Gastrocnemius medialis (tissue), 4 donors: Measurements from ENCODE around the gene RBM6. TPM values are rescaled to one million over a fixed set of nuclear protein-coding genes. Genes with fewer than 3 reads are reported as not detected.

Source experiments
- ATAC-seq, 2 donors: fragments of 150-250 bp; one replicate each; pipeline ENCODE4 v1.9.1; 2016
- DNase-seq, 2 donors: peaks; one replicate each; pipeline ENCODE4 v3.0.0-alpha.2; 2019
- H3K27ac ChIP-seq, 4 donors: fragments of 200-600 bp; sonication (generic); 1 replicate in 1 of 4; 2 replicates in 3 of 4; pipeline ENCODE4 v1.5.1; 2016 to 2018; ENCODE audit warnings: mild to moderate bottlenecking in 2 of 4, moderate library complexity in 1 of 4
- H3K27me3 ChIP-seq, 3 donors: fragments of 200-600 bp; sonication (generic) in 2 of 3; 1 replicate in 1 of 3; 2 replicates in 2 of 3; pipeline versions ENCODE4 v1.5.1 to v1.6.0; 2016 to 2019; ENCODE audit warnings: mild to moderate bottlenecking in 1 of 3, moderate library complexity in 1 of 3
- H3K36me3 ChIP-seq, 2 donors: fragments of 200-600 bp; sonication (generic) in 1 of 2; one replicate each; pipeline ENCODE4 v1.5.1; 2017 to 2018
- H3K4me1 ChIP-seq, 2 donors: fragments of 200-600 bp; sonication (generic) in 1 of 2; one replicate each; pipeline ENCODE4 v1.5.1; 2016 to 2017; ENCODE audit warnings: mild to moderate bottlenecking in 2 of 2
- H3K4me3 ChIP-seq, 4 donors: fragments of 200-600 bp; sonication (generic) in 3 of 4; 1 replicate in 1 of 4; 2 replicates in 3 of 4; pipeline ENCODE4 v1.5.1; 2016 to 2019; ENCODE audit warnings: mild to moderate bottlenecking in 2 of 4
- H3K9me3 ChIP-seq, 3 donors: fragments of 200-600 bp; sonication (generic) in 2 of 3; 1 replicate in 1 of 3; 2 replicates in 2 of 3; pipeline ENCODE4 v1.5.1; 2016 to 2019
- CTCF ChIP-seq, 5 experiments: fragments of 450-650 bp in 3 of 5; fragments of 200-600 bp in 2 of 5; sonication (generic) in 2 of 5; IDR thresholded peaks in 4 of 5; conservative IDR thresholded peaks in 1 of 5; 1 replicate in 4 of 5; 2 replicates in 1 of 5; pipeline ENCODE4 v1.5.1; 2016 to 2019; ENCODE audit warnings: antibody characterized with exemption in 5 of 5, mild to moderate bottlenecking in 3 of 5, moderate library complexity in 3 of 5
- POLR2A ChIP-seq, 2 donors: fragments of 450-650 bp; IDR thresholded peaks; one replicate each; pipeline ENCODE4 v1.6.1; 2017; ENCODE audit warnings: antibody characterized with exemption in 2 of 2, mild to moderate bottlenecking in 2 of 2, moderate library complexity in 2 of 2
- in situ Hi-C, 4 donors: fragments of 200-750 bp; cut with MboI; loops; one replicate each; pipeline versions ENCODE4 v1.15.0 to v1.8.0; 2017; ENCODE audit warnings: low sequenced_read_pairs in 4 of 4
- intact Hi-C: fragments of 100-400 bp; cut with DNase I; formaldehyde crosslinking; loops from one replicate; pipeline ENCODE4 v1.15.1; 2023; ENCODE audit warnings: low total_unique reads
- total RNA-seq, 4 donors: library from RNA; depleted of rRNA; stranded (reverse); fragments of >200 nt; gene quantifications; one replicate each; pipeline versions ENCODE4 v1.1.0 to v1.2.3, GENCODE V29; 2016

Gene RBM6
- total RNA-seq, 4 donors from 2014 or later = 27.2 to 55.6 (median 30.6) TPM

DNA sequence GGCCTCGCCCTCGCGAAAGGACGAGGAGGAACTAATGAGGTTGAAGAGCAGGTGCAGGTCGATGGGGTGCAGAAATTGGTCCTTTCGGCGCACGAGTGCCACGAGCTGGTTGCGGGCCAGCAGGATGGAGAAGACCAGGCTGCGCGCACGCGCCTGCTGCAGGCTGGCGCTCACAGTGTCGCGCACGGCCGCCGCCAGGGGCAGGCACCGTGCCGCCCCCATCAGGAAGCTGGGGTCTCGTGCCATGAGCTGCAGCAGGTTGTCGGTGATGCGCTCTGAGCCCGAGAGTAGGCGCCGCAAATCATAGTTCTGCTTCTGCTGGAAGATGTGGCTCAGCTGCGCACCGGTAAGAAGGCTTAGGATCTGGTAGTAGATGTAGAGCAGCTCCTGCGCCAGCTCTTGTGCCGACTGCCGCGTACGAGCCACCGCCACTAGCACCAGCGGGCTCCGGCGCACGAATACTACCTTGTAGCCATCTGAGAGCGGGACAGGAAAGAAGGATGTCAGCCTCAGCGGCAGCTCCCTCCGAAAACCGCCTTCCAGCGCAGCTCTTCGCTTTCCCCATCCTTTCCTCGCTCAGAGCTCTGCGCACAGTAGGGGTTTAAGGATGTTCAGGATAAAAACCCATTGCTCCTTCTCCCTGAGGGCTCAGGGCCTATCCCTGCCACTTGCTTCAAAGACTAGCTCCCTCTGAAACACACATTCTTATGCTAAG, 29.4 kb upstream of the RBM6 start:
- no peak overlapping the region for H3K4me3 ChIP-seq
- DNase-seq (no peak), ATAC-seq (no peak)
- TF ChIP-seq POLR2A (IDR thresholded peaks at IDR 0.05) = no peak
- no peak for TF ChIP-seq CTCF (IDR thresholded peaks at IDR 0.05 in 4 of 5, conservative IDR thresholded peaks at IDR 0.05 in 1 of 5)
- intact Hi-C loops = no loop called here
- no peaks in the 10 kb centered on the region for H3K27me3 ChIP-seq
- no peaks in the 10 kb centered on the region for H3K9me3 ChIP-seq
- peaks cover 0 to 37% of the 10 kb centered on the region in 2 donors for H3K36me3 ChIP-seq
- in situ Hi-C loops = no loop called here
- peaks cover 0 to 9% of the 10 kb centered on the region in 2 donors for H3K4me1 ChIP-seq
- no peak overlapping the region for H3K27ac ChIP-seq

DNA sequence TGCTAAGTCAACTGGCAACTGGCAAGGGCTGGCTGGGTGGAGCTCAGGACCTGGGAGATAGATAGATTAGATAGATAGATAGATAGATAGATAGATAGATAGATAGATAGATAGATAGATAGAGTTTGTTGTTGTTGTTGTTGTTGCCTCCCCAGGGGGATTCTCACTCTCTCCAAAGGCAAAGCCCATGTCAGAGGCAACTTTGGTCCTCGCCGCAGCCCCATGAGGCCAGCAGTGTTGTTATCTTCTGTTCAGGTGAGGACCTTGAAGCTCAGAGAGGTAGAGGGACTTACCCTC, 28.9 kb upstream of the RBM6 start:
- no peak overlapping the region for H3K4me3 ChIP-seq
- peaks cover 0 to 37% of the 10 kb centered on the region in 2 donors for H3K36me3 ChIP-seq
- H3K27me3 ChIP-seq = no peaks in the 10 kb centered on the region
- intact Hi-C loops = no loop called here
- no peaks in the 10 kb centered on the region for H3K9me3 ChIP-seq
- peaks cover 0 to 6% of the 10 kb centered on the region in 2 donors for H3K4me1 ChIP-seq
- DNase-seq (no peak), ATAC-seq (no peak)
- in situ Hi-C loops = no loop called here
- no peak for TF ChIP-seq POLR2A (IDR thresholded peaks at IDR 0.05)
- TF ChIP-seq CTCF (IDR thresholded peaks at IDR 0.05 in 4 of 5, conservative IDR thresholded peaks at IDR 0.05 in 1 of 5) = no peak
- H3K27ac ChIP-seq = no peak overlapping the region

GRCh38 chr3:49911611-49912010, 28.3 kb upstream of the RBM6 start:
- no peak overlapping the region for H3K4me3 ChIP-seq
- intact Hi-C loops (no loop called here), in situ Hi-C loops (no loop called here)
- DNase-seq = no peak
- peaks cover 0 to under 1% of the 10 kb centered on the region in 2 donors for H3K4me1 ChIP-seq
- H3K36me3 ChIP-seq = peaks cover 0 to 37% of the 10 kb centered on the region in 2 donors
- H3K27ac ChIP-seq = no peak overlapping the region
- H3K9me3 ChIP-seq = no peaks in the 10 kb centered on the region
- no peak for ATAC-seq
- H3K27me3 ChIP-seq = no peaks in the 10 kb centered on the region
- TF ChIP-seq CTCF (IDR thresholded peaks at IDR 0.05 in 4 of 5, conservative IDR thresholded peaks at IDR 0.05 in 1 of 5) (no peak), POLR2A (IDR thresholded peaks at IDR 0.05) (no peak)

DNA sequence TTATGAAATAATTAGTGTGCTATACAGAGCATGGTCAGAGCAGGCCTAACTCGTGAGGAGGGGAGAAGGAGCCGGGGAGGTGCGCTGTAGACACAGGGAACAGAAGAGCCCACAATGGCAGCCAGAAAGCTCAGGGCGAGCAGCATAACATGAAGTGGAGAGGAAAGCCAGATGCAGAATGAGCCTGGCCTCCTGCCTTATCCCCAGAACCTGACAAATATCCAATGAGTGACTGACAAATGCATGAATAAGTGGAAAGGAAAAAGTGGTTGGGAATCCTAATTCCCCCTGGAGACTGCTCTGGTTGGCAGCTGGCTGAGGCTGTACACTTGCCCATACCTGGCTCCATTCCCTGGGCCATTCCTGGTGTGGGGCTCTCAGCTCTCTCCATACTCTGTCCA, 27.1 kb upstream of the RBM6 start:
- no peak for TF ChIP-seq CTCF (IDR thresholded peaks at IDR 0.05 in 4 of 5, conservative IDR thresholded peaks at IDR 0.05 in 1 of 5)
- TF ChIP-seq POLR2A (IDR thresholded peaks at IDR 0.05) = no peak
- Histone ChIP-seq H3K36me3 (peaks cover 0 to 37% of the 10 kb centered on the region in 2 donors), H3K4me1 (no peaks in the 10 kb centered on the region), H3K4me3 (no peak overlapping the region), H3K9me3 (no peaks in the 10 kb centered on the region), H3K27ac (no peak overlapping the region), H3K27me3 (no peaks in the 10 kb centered on the region)
- in situ Hi-C loops = no loop called here
- no peak for DNase-seq
- intact Hi-C loops = no loop called here
- ATAC-seq = no peak

DNA sequence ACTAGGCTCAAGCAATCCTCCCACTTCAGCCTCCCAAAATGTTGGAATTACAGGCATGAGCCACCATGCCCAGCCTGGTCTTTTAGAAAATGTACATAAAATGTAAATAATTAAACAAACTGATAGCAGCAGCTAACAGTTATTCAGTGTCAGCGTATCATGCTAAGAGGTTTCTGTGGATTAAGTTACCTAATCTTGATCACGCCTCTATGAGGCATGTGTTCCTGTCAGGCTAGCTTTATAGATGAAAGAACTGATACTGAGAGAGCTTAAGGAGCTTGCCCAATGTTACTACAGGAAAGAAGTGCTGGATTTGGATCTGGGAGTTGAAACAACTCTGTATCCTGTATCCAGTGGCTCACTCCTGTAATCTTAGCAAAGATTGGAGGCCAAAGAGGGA, 25.0 kb upstream of the RBM6 start:
- no peak for ATAC-seq
- in situ Hi-C loops = no loop called here
- no peak for DNase-seq
- Histone ChIP-seq H3K36me3 (peaks cover 0 to 25% of the 10 kb centered on the region in 2 donors), H3K4me1 (no peaks in the 10 kb centered on the region), H3K4me3 (no peak overlapping the region), H3K27ac (no peak overlapping the region), H3K27me3 (no peaks in the 10 kb centered on the region), H3K9me3 (no peaks in the 10 kb centered on the region)
- intact Hi-C loops = no loop called here
- TF ChIP-seq CTCF (IDR thresholded peaks at IDR 0.05 in 4 of 5, conservative IDR thresholded peaks at IDR 0.05 in 1 of 5) (no peak), POLR2A (IDR thresholded peaks at IDR 0.05) (no peak)
